ENCODE measurements around the gene MAP7. TPM values are rescaled to one million over a fixed set of nuclear protein-coding genes. Genes with fewer than 3 reads are reported as not detected.

MAP7 gene
- total and polyA plus RNA-seq, 2 of the 13 experiments (the other 11 are each of a cell fraction or from before 2014, with no cell fraction given), result 0.04 TPM; not detected in 1

DNA sequence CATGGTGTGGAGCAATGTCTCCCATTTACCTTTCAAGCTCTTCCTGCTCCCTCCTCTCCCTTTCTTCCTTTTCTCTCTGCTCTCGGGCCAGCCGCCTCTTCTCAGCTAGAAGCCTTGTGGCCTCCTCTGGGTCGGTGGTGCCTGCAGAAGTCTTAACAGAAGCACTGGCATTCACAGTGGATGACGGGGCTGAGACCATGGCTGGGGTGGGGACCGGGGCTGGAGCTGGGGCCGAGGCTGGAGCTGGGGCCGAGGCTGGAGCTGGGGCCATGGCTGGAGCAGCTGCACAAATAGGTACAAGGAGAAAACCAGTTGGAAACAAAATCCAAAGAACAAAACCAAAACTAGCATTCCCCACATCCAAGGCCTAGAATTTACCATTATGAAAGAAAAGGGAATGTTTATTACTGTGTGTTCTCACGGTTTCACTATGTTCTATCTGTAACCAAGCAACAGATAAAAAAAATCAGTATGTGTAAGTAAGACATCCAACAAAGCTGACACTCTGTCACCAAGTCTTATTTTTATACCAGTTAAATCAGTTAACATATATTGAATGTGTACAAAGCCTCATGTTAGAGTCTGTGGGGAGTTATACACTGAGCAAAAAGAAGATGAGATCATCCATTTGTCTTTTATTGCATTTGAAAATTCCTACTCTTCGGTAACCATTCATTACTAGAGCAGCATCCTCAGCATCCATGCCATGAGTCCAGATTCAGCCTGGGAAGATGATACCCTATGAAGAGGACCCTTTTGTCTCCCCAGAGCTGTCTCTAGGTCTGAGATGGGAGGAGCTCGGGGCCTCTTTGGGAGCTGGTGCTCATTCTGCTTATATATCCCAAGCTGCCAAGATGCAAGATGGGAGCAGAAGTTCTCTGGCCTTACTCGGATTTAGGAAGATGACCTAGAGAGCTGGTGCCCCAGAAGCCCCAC lies 187.5 kb downstream of the MAP7 start (continued):
- TF ChIP-seq, protein P1, sequence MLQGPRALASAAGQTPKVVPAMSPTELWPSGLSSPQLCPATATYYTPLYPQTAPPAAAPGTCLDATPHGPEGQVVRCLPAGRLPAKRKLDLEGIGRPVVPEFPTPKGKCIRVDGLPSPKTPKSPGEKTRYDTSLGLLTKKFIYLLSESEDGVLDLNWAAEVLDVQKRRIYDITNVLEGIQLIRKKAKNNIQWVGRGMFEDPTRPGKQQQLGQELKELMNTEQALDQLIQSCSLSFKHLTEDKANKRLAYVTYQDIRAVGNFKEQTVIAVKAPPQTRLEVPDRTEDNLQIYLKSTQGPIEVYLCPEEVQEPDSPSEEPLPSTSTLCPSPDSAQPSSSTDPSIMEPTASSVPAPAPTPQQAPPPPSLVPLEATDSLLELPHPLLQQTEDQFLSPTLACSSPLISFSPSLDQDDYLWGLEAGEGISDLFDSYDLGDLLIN (CRISPR knock-in tag; IDR thresholded peaks at IDR 0.05; ENCODE audit: borderline replicate concordance), result no peak

DNA sequence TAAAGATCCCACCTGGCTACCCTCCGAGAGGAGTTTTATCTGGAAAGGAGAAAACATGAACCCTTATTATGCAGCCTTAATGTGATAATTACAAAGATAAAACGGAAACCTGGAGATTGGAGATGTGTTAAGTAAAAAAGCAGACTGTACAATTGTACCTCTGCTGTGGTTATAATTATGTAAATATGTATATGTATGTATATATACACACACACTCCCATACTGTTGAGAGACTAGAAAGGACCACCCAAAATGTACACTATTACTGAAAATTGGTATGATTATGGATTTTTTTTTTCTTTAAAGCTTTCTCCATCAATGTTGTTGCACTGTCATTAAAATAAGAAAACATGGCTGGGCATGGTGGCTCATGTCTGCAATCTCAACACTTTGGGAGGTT lies 188.4 kb downstream of the MAP7 start:
- DNase-seq (ENCODE audit: low spot score), result no peak
- in situ Hi-C loops (cut with HindIII; ENCODE audit: extremely low pct_ligation_motif_present, low pct_unique_long_range_greater_than_20kb), result no loop called here
- Histone ChIP-seq H3K36me3 (replicated peaks in 1 of 2; ENCODE audit: control insufficient read depth in 1 of 2, insufficient read depth in 2 of 2, low read length in 2 of 2) (no peaks in the 10 kb centered on the region), H3K4me1 (ENCODE audit: insufficient read depth, low read length) (no peaks in the 10 kb centered on the region), H3K79me2 (ENCODE audit: insufficient read depth, low read length) (no peaks in the 10 kb centered on the region), H3K9me3 (ENCODE audit: low read length) (no peaks in the 10 kb centered on the region), H3K9ac (ENCODE audit: insufficient read depth, low read depth, low read length) (no peak overlapping the region), H3K27me3 (ENCODE audit: control insufficient read depth in 1 of 2, insufficient read depth in 2 of 2, low read length in 2 of 2) (peaks cover 2 to 5% of the 10 kb centered on the region in 2 experiments; a peak in 3 of 5 replicates), H3K4me2 (ENCODE audit: low read depth, low read length) (no peak overlapping the region), H4K20me1 (ENCODE audit: insufficient read depth, low read length) (no peaks in the 10 kb centered on the region), H3K4me3 (replicated peaks in 1 of 3; ENCODE audit: insufficient read depth in 1 of 3, low read depth in 2 of 3, low read length in 3 of 3) (no peak overlapping the region), H3K27ac (ENCODE audit: extremely low read length, insufficient read depth, low read length) (no peak overlapping the region), H2AFZ (ENCODE audit: low read length) (no peak overlapping the region)
- ChIA-PET CTCF (ENCODE audit: low intra/inter-chr PET ratio, low total read pairs) (no interaction called here), POLR2A (no interaction called here)
- WGBS (ENCODE audit: low lambda C conversion rate), result 30% methylated on average over 2 of the region's 2 CpGs
- no peak for FAIRE-seq
- intact Hi-C loops (cut with micrococcal nuclease; ENCODE audit: unreplicated experiment), result no loop called here
- no TSS peak for BruUV-seq (replicated peaks)
- no peak for ATAC-seq
- TF ChIP-seq, protein P2, sequence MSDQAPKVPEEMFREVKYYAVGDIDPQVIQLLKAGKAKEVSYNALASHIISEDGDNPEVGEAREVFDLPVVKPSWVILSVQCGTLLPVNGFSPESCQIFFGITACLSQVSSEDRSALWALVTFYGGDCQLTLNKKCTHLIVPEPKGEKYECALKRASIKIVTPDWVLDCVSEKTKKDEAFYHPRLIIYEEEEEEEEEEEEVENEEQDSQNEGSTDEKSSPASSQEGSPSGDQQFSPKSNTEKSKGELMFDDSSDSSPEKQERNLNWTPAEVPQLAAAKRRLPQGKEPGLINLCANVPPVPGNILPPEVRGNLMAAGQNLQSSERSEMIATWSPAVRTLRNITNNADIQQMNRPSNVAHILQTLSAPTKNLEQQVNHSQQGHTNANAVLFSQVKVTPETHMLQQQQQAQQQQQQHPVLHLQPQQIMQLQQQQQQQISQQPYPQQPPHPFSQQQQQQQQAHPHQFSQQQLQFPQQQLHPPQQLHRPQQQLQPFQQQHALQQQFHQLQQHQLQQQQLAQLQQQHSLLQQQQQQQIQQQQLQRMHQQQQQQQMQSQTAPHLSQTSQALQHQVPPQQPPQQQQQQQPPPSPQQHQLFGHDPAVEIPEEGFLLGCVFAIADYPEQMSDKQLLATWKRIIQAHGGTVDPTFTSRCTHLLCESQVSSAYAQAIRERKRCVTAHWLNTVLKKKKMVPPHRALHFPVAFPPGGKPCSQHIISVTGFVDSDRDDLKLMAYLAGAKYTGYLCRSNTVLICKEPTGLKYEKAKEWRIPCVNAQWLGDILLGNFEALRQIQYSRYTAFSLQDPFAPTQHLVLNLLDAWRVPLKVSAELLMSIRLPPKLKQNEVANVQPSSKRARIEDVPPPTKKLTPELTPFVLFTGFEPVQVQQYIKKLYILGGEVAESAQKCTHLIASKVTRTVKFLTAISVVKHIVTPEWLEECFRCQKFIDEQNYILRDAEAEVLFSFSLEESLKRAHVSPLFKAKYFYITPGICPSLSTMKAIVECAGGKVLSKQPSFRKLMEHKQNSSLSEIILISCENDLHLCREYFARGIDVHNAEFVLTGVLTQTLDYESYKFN (CRISPR knock-in tag; conservative IDR thresholded peaks at IDR 0.05), result no peak
- TF ChIP-seq ZNF781 (CRISPR knock-in tag; IDR thresholded peaks at IDR 0.05; ENCODE audit: borderline replicate concordance, not compliant biosample characterization), result no peak

Measured in HepG2 (cell line).